C4-2B (cell line): ENCODE results near the gene EREG.

Experiments used
- H3K27ac ChIP-seq: fragments of 450-650 bp; 2 replicates; pipeline ENCODE4 v1.5.1; 2017
- ZFX ChIP-seq: fragments of 450-650 bp; IDR thresholded peaks from 2 replicates; pipeline ENCODE4 v1.6.1; 2017
- TF ChIP-seq, protein P1 (sequence below): fragments of 450-650 bp; conservative IDR thresholded peaks from 2 replicates; pipeline ENCODE4 v1.5.1; 2017; ENCODE audit warnings: mild to moderate bottlenecking

The EREG gene

DNA sequence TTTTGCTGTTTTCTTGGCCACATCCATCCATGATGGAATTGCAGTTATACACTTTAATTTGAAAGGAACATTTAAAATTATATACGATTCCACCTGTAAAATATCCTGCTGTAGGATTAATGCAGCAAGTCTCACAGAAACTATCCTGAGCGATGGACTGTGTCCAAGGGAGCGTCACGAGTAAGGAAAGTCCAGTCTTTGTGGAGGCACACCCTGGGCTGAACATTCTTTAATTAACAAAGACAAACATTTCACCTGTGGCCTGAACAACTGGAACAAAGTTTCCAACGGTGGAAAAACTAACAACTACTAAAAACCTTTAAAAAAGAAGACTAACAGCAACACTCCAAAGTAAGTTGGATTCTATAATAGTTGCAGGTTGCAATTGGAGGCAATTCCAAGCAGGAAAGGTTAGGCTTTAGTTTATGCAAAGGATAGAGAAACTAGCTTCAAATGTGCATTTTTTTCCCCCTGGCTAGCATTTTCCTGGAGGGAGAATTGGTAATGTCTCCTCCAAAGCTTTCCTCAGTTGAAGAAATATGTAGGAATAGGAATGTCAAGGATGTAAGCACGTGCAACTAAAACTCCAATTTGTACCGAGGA lies 11.0 kb downstream of the EREG start:
- TF ChIP-seq ZFX, result no peak
- TF ChIP-seq, protein P1, sequence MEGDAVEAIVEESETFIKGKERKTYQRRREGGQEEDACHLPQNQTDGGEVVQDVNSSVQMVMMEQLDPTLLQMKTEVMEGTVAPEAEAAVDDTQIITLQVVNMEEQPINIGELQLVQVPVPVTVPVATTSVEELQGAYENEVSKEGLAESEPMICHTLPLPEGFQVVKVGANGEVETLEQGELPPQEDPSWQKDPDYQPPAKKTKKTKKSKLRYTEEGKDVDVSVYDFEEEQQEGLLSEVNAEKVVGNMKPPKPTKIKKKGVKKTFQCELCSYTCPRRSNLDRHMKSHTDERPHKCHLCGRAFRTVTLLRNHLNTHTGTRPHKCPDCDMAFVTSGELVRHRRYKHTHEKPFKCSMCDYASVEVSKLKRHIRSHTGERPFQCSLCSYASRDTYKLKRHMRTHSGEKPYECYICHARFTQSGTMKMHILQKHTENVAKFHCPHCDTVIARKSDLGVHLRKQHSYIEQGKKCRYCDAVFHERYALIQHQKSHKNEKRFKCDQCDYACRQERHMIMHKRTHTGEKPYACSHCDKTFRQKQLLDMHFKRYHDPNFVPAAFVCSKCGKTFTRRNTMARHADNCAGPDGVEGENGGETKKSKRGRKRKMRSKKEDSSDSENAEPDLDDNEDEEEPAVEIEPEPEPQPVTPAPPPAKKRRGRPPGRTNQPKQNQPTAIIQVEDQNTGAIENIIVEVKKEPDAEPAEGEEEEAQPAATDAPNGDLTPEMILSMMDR, result no peak
- H3K27ac ChIP-seq, result no peak overlapping the region

DNA sequence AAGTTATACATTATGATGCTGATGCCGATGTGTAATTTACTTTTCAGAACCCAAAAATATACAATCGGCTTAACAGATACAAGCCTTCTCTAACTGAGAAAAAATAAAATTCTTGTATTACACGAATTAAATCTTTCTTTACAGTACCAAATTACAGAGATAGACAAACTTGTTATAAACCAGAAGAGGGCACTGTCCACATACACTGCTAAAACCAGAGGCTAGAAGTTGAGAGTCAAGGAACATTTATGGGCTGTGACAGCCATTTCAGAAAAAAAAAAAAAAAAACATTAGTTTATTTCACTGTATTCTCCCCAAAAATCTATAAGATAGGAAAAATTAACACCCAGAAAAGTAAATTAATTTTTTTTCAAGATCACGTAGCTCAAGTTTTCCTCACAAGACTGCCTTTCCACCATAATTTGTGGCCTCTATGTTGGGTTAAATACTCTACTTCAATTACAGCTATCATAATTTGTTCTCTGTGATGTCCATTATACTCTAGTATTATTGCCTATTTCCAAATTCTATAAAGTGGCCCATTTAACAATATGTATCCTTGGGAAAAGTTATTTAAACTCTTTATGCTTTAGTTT lies 12.0 kb downstream of the EREG start:
- TF ChIP-seq, protein P1, result peak; percentile 79
- TF ChIP-seq ZFX, result no peak
- H3K27ac ChIP-seq, result no peak overlapping the region

DNA sequence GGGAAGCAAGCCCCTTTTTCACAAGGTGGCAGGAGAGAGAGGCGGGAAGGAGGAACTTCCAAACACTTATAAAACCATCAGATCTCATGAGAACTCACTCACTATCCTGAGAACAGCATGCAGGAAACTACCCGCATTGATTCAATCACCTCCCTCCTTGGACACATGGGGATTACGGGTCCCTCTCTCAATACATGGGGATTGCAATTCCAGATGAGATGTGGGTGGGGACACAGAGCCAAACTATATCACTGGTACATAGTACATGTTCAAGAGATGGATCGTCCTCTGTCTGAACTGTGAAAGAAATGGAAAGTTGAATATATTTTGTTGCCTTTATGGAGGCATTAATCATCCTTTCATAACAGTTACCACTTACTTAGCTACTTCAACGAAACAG lies 12.8 kb downstream of the EREG start:
- H3K27ac ChIP-seq, result no peak overlapping the region
- TF ChIP-seq, protein P1, result no peak
- no peak for TF ChIP-seq ZFX

DNA sequence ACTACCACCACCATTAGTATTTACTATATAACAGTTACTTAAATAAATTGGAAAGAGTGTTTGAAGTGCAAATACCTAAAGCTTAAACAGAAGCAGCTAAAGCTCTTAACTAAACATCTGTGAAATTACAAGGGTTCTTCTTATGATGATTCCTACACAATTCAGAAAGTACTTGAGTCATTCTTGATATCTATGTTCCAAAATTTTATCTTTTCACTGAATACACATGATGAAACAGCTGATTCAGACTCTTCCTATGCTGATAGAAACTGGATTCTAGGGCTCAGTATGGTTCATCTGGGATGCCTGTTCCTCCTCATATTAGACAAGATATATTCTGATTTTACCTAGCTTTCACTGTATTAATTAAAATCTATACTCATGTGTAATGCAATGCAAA lies 13.6 kb downstream of the EREG start:
- H3K27ac ChIP-seq, result no peak overlapping the region

DNA sequence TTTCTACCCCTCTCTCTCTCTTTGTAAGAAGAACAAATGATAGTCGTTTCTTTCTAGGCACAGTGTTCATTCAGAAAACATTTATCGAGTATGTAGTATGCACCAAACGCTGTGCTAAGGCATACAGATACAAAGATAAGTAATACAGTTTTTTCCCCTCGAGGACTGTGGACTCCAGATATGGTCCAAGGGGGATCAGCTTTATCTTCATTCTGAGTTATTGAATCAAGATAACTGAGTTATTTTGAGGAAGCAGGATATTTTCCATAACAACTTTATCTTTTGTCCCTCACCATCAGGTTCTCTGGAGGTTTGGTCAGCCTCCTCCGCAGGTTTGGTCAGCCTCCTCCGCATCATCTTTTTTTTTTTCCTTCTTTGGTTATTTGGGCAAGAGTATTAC lies 15.0 kb downstream of the EREG start:
- H3K27ac ChIP-seq, result no peak overlapping the region
- TF ChIP-seq, protein P1, result no peak
- no peak for TF ChIP-seq ZFX

More for the DNA sequence above, 13.6 kb downstream of the EREG start:
- TF ChIP-seq, protein P1, result no peak
- no peak for TF ChIP-seq ZFX

DNA sequence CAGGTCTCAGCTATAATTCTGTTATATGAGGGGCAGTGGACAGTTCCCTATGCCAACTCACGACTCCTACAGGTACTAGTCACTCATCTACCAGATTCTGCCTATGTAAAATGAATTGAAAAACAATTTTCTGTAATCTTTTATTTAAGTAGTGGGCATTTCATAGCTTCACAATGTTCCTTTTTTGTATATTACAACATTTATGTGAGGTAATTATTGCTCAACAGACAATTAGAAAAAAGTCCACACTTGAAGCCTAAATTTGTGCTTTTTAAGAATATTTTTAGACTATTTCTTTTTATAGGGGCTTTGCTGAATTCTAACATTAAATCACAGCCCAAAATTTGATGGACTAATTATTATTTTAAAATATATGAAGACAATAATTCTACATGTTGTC lies 20.4 kb downstream of the EREG start:
- no peak overlapping the region for H3K27ac ChIP-seq
- TF ChIP-seq, protein P1, result no peak
- TF ChIP-seq ZFX, result no peak

DNA sequence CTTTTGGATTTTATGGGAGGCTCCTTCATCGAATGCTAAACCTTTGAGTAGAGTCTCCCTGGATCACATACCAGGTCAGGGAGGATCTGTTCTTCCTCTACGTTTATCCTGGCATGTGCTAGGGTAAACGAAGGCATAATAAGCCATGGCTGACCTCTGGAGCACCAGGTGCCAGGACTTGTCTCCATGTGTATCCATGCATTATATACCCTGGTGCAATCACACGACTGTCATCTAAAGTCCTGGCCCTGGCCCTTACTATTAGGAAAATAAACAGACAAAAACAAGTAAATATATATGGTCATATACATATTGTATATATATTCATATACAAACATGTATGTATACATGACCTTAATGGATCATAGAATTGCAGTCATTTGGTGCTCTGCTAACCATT lies 21.2 kb downstream of the EREG start:
- no peak for TF ChIP-seq ZFX
- H3K27ac ChIP-seq, result no peak overlapping the region

DNA sequence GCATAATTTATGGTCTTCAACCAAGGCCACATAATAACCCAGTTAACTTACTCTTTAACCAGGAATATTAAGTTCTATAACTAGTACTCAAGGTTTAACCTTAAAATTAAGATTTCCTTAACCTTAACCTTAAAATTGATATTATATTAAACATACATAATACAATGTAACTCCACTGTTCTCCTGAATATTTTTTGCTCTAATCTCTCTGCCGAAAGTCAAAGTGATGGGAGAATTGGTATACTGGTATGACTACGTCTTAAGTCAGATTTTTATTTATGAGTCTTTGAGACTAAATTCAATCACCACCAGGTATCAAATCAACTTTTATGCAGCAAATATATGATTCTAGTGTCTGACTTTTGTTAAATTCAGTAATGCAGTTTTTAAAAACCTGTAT lies 22.8 kb downstream of the EREG start:
- H3K27ac ChIP-seq, result no peak overlapping the region
- TF ChIP-seq ZFX, result no peak
- TF ChIP-seq, protein P1, result no peak
